Activated CD4-positive, CD25-positive, alpha-beta regulatory T cell treated with anti-CD3 and anti-CD28 coated beads, Interleukin-2, amount 50 U/mL, for 16 hours (primary cell): ENCODE results near the gene SSH2.
"Not testable (repeated sequence)": the region's sequence is repeated elsewhere in the genome, so short reads cannot be mapped to it uniquely, and the experiment has no call there.

ENCODE experiments used
- DNase-seq: peaks from one replicate; pipeline ENCODE4 v3.0.0-alpha.2; 2020; ENCODE audit warnings: low read depth, low spot score

The SSH2 gene

GRCh38 chr17:29874358-29874757 lies 55.7 kb downstream of the SSH2 start:
- not testable (repeated sequence) for DNase-seq

GRCh38 chr17:29873476-29873875 lies 56.6 kb downstream of the SSH2 start:
- DNase-seq = no peak

GRCh38 chr17:29870836-29871465 lies 59.1 kb downstream of the SSH2 start:
- no peak for DNase-seq

GRCh38 chr17:29867643-29868181 lies 62.3 kb downstream of the SSH2 start:
- DNase-seq = no peak

GRCh38 chr17:29866746-29867404 lies 63.2 kb downstream of the SSH2 start:
- no peak for DNase-seq

- no peak for DNase-seq
Measured at GRCh38 chr17:29864615-29865014, 65.4 kb downstream of the SSH2 start.

- not testable (repeated sequence) for DNase-seq
Measured at GRCh38 chr17:29864123-29864522, 65.9 kb downstream of the SSH2 start.

- no peak for DNase-seq
Measured at GRCh38 chr17:29862951-29863350, 67.1 kb downstream of the SSH2 start.

- DNase-seq = no peak
Measured at GRCh38 chr17:29862127-29862526, 67.9 kb downstream of the SSH2 start.

GRCh38 chr17:29859445-29859844 lies 70.6 kb downstream of the SSH2 start:
- DNase-seq = not testable (repeated sequence)

GRCh38 chr17:29857823-29858222 lies 72.2 kb downstream of the SSH2 start:
- no peak for DNase-seq

- DNase-seq = not testable (repeated sequence)
Measured at GRCh38 chr17:29857105-29857504, 72.9 kb downstream of the SSH2 start.

- no peak for DNase-seq
Measured at GRCh38 chr17:29855686-29856085, 74.3 kb downstream of the SSH2 start.

GRCh38 chr17:29848737-29849136 lies 81.3 kb downstream of the SSH2 start:
- no peak for DNase-seq

- DNase-seq = no peak
Measured at GRCh38 chr17:29847527-29848400, 82.3 kb downstream of the SSH2 start.

- no peak for DNase-seq
Measured at GRCh38 chr17:29847118-29847517, 82.9 kb downstream of the SSH2 start.

GRCh38 chr17:29846298-29846697 lies 83.7 kb downstream of the SSH2 start:
- DNase-seq = no peak

- no peak for DNase-seq
Measured at GRCh38 chr17:29844339-29845048, 85.5 kb downstream of the SSH2 start.

GRCh38 chr17:29840884-29841283 lies 89.1 kb downstream of the SSH2 start:
- no peak for DNase-seq

GRCh38 chr17:29839656-29840055 lies 90.4 kb downstream of the SSH2 start:
- DNase-seq = no peak

GRCh38 chr17:29838961-29839360 lies 91.1 kb downstream of the SSH2 start:
- no peak for DNase-seq

- no peak for DNase-seq
Measured at GRCh38 chr17:29837531-29837930, 92.5 kb downstream of the SSH2 start.
